K562 (cell line): Measurements from ENCODE around the gene ZFP36. TPM values are rescaled to one million over a fixed set of nuclear protein-coding genes. Genes with fewer than 3 reads are reported as not detected.
A peak's percentile ranks its signal among the peaks of the same experiment; 100 is the strongest.

ENCODE experiments used
- E2F4 ChIP-seq: sonication (generic); formaldehyde crosslinking; IDR thresholded peaks from 2 replicates; pipeline ENCODE4 v1.8.0; 2022; ENCODE audit warnings: mild to moderate bottlenecking, low read depth, missing genetic modification reagents
- ETS1 ChIP-seq: conservative IDR thresholded peaks from 2 replicates; pipeline ENCODE4 v1.6.1; 2011; ENCODE audit warnings: low read depth, mild to moderate bottlenecking, low read length; ENCODE audit not compliant: control insufficient read depth
- HBP1 ChIP-seq: fragments of 450-650 bp; formaldehyde crosslinking; IDR thresholded peaks from 2 replicates; pipeline ENCODE4 v1.4.0; 2022; ENCODE audit warnings: missing genetic modification characterization
- KDM5B ChIP-seq: fragments of 200-600 bp; sonication (generic); IDR thresholded peaks from 2 replicates; pipeline ENCODE4 v1.6.1; 2012; ENCODE audit warnings: low read depth, mild to moderate bottlenecking, moderate library complexity, low read length, control low read depth, inconsistent platforms; ENCODE audit not compliant: insufficient replicate concordance
- NR2C1 ChIP-seq, 2 experiments: fragments of 450-650 bp; IDR thresholded peaks; 2 replicates each; pipeline ENCODE4 v1.6.1; 2017; ENCODE audit warnings: mild to moderate bottlenecking in 2 of 2, antibody characterized with exemption in 1 of 2, inconsistent platforms in 1 of 2, missing compliant biosample characterization in 1 of 2, missing genetic modification characterization in 1 of 2
- PCBP2 ChIP-seq: fragments of 200-400 bp; formaldehyde crosslinking; IDR thresholded peaks from 2 replicates; pipeline ENCODE4 v1.6.1; 2018; ENCODE audit warnings: low read length, low read depth, mild to moderate bottlenecking, moderate library complexity; ENCODE audit not compliant: poor library complexity, severe bottlenecking
- PHF8 ChIP-seq: fragments of 200-600 bp; sonication (generic); IDR thresholded peaks from 2 replicates; pipeline ENCODE4 v1.6.1; 2012; ENCODE audit warnings: mixed run types, mild to moderate bottlenecking, inconsistent platforms, low read length, moderate library complexity, borderline replicate concordance
- RAD51 ChIP-seq: fragments of 450-650 bp; IDR thresholded peaks from 2 replicates; pipeline ENCODE4 v1.7.1; 2016; ENCODE audit warnings: low read depth, mild to moderate bottlenecking, borderline replicate concordance
- RBM22 ChIP-seq: fragments of 200-400 bp; formaldehyde crosslinking; IDR thresholded peaks from 2 replicates; pipeline ENCODE4 v1.6.1; 2018; ENCODE audit warnings: low read length, low read depth; ENCODE audit not compliant: poor library complexity, severe bottlenecking
- SMAD4 ChIP-seq: fragments of 250-450 bp; sonication (Bioruptor Pico); conservative IDR thresholded peaks from 2 replicates; pipeline ENCODE4 v1.8.0; 2021; ENCODE audit warnings: inconsistent platforms, mild to moderate bottlenecking, moderate library complexity
- SP1 ChIP-seq: sonication (generic); formaldehyde crosslinking; IDR thresholded peaks from 2 replicates; pipeline ENCODE4 v1.8.1; 2022; ENCODE audit warnings: mild to moderate bottlenecking, missing genetic modification reagents
- TCF15 ChIP-seq: fragments of 250-450 bp; sonication (Bioruptor Pico); IDR thresholded peaks from 2 replicates; pipeline ENCODE4 v1.8.0; 2022; ENCODE audit warnings: moderate library complexity, mild to moderate bottlenecking, inconsistent platforms
- XRCC5 ChIP-seq: fragments of 200-400 bp; formaldehyde crosslinking; IDR thresholded peaks from 2 replicates; pipeline ENCODE4 v1.6.1; 2017; ENCODE audit warnings: low read depth, mild to moderate bottlenecking, low read length
- ZNF175 ChIP-seq: fragments of 200-800 bp; sonication (Bioruptor generic); IDR thresholded peaks from 2 replicates; pipeline ENCODE4 v1.6.1; 2016; ENCODE audit warnings: low read depth, mild to moderate bottlenecking, missing genetic modification characterization, missing compliant biosample characterization
- ZNF324 ChIP-seq: fragments of 250-450 bp; sonication (Bioruptor Pico); IDR thresholded peaks from 2 replicates; pipeline ENCODE4 v1.4.0; 2020; ENCODE audit warnings: mild to moderate bottlenecking
- ZNF639 ChIP-seq, 2 experiments: fragments of 200-800 bp in 1 of 2; sonication (Bioruptor generic) in 1 of 2; sonication (generic) in 1 of 2; formaldehyde crosslinking in 1 of 2; IDR thresholded peaks in 1 of 2; conservative IDR thresholded peaks in 1 of 2; 2 replicates each; pipeline versions ENCODE4 v1.5.0 to v1.6.1; 2016 to 2020; ENCODE audit warnings: missing compliant biosample characterization in 1 of 2, missing genetic modification characterization in 1 of 2, missing genetic modification reagents in 1 of 2
- ZNF655 ChIP-seq: fragments of 250-450 bp; sonication (Bioruptor Pico); IDR thresholded peaks from 2 replicates; pipeline ENCODE4 v1.5.0; 2021
- polyA plus RNA-seq, 8 experiments: library from polyadenylated mRNA; depleted of rRNA in 4 of 8; stranded (reverse) in 5 of 8; unstranded in 3 of 8; fragments of >200 nt; fragmentation: Nextera tagmentation in 2 of 8; fragmentation: Illumina TruSeq in 1 of 8; extraction: Ambion mirVana in 2 of 8; extraction: Trizol in 1 of 8; gene quantifications; 2 replicates each; pipeline versions ENCODE4 v1.2.1 to v1.2.3, GENCODE V29; 2011 to 2014; ENCODE audit warnings: inconsistent platforms in 1 of 8, missing spikeins in 1 of 8
- total RNA-seq, 7 experiments: library from RNA; depleted of rRNA in 6 of 7; stranded (reverse); fragments of >200 nt in 6 of 7; fragmentation: Illumina TruSeq in 2 of 7; extraction: Trizol in 2 of 7; gene quantifications; 2 replicates each; pipeline versions ENCODE4 v1.2.1 to v1.2.3, GENCODE V29; 2011 to 2021; ENCODE audit warnings: low replicate concordance in 1 of 7

Gene ZFP36
- total and polyA plus RNA-seq, 9 of the 15 experiments (the other 6 are each of a cell fraction or from before 2014, with no cell fraction given) = 1.0 to 20.1 (median 3.5) TPM

- peak; percentile 52; the same call in 1 of the 2 replicates for TF ChIP-seq XRCC5
- 0 out of 2 replicates have a peak, but pooled peaks have one; percentile 53 for TF ChIP-seq E2F4 (CRISPR knock-in tag)
- no peak for TF ChIP-seq ZNF324 (CRISPR knock-in tag)
- TF ChIP-seq ZNF175 (CRISPR knock-in tag) = 0 out of 2 replicates have a peak, but pooled peaks have one; percentile 47
- TF ChIP-seq TCF15 = no peak
- TF ChIP-seq NR2C1 (IDR thresholded peaks at IDR 0.05) = no peak
- TF ChIP-seq NR2C1 (tag; IDR thresholded peaks at IDR 0.05) = no peak
- TF ChIP-seq PHF8 = peak; percentile 44; the same call in 1 of the 2 replicates
- TF ChIP-seq ZNF655 = no peak
- TF ChIP-seq HBP1 (CRISPR knock-in tag) = peak; percentile 83; the same call in 1 of the 2 replicates
- TF ChIP-seq RBM22 = peak; percentile 30
- no peak for TF ChIP-seq RAD51
- TF ChIP-seq KDM5B = no peak
- TF ChIP-seq SMAD4 (CRISPR knock-in tag) = peak; percentile 15; the same call in 1 of the 2 replicates
- peak; percentile 78 for TF ChIP-seq PCBP2
- TF ChIP-seq SP1 (CRISPR knock-in tag) = no peak
- TF ChIP-seq ZNF639 (CRISPR knock-in tag; conservative IDR thresholded peaks at IDR 0.05 in 1 of 2, IDR thresholded peaks at IDR 0.05 in 1 of 2) = no peak
- peak; percentile 73 for TF ChIP-seq ETS1
Measured at GRCh38 chr19:39410017-39410830, 3.6 kb downstream of the ZFP36 start (continued).
